ENCODE results near the gene DYNLT2B.
"Not testable (repeated sequence)": the region's sequence is repeated elsewhere in the genome, so short reads cannot be mapped to it uniquely, and the experiment has no call there.

DYNLT2B gene

DNA sequence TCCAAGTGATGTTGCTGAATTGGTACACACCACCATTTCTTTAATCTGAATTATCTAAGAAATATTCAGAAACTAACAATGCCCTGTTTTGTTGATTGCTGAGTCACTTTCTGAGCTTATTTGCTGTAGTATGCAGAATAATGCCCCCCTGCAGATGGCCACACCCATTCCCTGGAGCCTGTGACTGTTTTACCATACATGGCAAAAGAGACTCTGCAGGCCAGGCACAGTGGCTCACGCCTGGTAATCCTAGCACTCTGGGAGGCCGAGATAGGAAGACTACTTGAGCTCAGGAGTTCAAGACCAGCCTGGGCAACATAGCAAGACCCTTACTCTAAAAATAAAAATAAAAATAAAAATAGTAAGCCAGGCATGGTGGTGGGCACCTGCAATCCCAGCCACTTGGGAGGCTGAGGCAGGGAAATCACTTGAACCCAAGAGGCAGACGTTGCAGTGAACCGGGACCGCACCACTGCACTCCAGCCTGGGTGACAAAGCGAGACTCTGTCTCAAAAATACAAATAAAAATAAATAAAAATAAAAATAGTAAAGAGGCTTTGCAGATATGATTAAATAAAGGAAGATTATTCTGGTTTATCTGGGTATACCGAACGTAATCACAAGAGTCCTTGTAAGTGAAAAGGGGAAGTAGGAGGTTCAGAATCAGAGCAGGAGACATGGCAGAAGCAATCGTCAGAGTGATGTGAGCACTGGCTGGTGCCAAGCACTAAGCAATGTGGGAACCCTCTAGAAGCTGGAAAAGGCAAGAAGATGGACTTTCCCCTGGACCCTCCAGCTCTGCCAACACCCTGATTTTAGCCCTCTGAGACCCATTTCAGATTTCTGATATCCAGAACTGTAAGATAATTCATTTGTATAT is 49.5 kb downstream of the DYNLT2B start:
- DNase-seq: no peak

DNA sequence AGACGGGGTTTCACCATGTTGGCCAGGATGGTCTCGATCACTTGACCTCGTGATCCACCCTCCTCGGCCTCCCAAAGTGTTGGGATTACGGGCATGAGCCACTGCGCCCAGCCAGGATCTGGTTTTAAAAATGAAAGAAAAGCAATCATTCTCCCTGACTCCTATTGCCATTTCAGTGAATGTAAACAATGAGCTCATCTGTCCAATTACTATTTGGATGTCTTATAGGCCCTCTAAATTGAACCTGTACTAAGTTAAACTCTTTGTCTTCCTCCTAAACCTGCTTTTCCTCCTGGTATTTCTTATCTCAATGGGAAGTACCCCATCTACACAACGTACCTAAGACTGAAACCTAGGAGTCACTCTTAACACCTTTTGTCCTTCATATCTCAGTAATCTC is 54.2 kb downstream of the DYNLT2B start:
- DNase-seq: no peak

DNA sequence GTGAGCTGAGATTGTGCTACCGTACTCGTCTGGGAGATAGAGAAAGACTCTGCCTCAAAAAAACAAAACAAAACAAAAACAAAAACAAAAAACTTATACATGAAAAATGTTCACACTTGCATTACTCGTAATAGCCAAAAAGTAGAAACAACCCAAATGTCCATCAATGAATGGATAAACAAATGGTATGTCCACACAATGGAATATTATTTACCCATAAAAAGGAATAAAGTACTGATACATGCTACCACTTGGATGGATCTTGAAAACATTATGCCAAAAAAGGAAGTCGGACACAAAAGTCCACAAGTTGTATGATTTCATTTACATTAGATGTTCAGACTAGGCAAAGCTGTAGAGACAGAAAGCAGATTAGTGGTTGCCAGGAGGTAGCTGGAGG is 57.3 kb downstream of the DYNLT2B start:
- no peak for DNase-seq

DNA sequence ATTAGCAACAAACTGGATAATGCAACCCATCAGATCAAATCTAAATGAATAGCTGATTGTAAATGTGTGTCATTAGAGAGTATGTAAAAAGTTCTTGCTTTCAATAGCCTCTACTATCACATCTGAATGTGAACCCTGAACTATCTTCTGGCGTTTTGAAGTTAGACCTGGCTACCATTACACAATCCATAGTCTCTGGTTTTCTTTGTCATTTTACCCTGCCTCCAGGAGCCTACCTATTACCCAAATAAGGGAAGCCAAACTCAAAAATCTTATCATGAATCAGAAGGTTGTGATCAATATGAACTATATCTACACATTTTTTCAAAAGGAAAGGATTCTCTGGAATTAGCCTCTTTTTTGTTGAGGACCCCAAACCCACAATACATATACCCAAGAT is 62.3 kb downstream of the DYNLT2B start:
- no peak for DNase-seq

DNA sequence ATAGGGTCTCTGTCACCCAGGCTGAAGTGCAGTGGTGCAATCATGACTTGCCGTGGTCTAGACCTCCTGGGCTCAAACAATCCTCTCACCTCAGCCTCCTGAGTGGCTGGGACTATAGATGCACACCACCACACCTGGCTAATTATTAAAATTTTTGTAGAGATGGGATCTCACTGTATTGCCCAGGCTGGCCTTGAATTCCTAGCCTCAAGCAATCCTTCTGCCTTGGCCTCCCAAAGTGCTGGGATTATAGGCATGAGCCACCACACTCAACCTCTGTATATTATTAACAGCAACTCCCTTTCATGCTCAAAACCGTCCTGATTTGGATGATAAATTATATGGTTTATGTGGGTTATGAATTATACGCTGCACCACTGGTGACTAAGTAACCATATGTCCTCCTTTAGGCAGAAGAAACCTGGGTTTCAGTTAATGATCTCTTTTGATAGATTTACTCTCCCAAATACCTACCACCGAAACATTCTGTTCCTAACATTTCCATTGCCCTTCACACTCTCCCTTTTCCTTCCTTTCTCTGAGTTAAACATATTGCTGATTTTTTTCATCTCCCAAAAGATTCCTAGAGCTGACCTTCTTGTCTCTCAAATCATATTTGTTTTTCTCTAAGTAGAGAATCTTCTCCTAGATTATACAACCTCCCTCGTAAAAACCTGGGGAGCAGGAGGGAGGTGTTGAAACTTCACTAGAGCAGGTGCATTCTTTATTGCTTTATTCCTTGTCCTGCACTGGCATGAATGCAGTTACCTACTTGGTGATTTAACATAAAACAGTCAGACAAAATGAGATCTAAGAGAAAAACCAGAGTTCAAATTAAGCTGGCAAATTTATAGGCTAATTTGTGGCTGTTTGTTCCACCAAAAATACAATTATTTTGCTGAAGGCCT is 63.4 kb downstream of the DYNLT2B start:
- DNase-seq: no peak

DNA sequence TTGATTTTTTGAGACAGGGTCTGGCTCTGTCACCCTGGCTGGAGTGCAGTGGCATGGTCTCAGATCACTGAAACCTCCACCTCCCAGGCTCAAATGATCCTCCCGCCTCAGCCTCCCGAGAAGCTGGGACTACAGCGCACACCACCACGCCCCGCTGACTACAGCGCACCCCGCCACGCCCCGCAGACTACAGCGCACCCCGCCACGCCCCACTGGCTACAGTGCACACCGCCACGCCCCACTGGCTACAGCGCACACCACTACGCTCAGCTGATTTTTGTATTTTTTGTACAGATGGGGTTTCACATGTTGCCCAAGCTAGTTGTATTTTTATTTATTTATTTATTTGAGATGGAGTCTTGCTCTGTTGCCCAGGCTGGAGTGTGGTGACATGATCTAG is 66.1 kb downstream of the DYNLT2B start:
- DNase-seq: no peak

DNA sequence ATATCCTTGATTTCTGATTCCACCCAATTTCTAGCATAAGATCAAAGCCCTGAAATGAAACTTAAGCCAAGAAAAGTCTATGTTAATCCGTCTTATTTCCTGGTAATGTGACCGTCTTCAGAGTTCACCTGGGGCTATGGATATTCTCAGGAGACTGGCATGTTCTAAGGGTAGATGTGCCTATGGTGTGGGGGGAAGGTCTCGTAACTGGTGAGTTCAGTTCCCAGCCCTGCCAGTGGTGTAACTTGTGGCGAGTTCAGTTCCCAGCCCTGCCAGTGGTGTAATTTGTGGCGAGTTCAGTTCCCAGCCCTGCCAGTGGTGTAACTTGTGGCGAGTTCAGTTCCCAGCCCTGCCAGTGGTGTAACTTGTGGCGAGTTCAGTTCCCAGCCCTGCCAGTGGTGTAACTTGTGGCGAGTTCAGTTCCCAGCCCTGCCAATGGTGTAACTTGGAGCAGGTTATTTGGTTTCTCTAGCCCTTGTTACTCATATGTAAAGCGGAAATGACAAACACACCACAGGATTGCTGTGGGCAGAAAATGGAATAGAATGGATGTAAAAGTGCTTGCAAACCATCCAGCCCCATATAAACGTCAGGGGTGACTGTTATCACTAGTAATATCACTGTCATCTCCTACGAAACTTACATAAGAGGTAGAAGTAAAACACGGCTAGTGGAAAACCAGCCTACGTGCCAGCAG is 71.3 kb downstream of the DYNLT2B start:
- DNase-seq: no peak

DNA sequence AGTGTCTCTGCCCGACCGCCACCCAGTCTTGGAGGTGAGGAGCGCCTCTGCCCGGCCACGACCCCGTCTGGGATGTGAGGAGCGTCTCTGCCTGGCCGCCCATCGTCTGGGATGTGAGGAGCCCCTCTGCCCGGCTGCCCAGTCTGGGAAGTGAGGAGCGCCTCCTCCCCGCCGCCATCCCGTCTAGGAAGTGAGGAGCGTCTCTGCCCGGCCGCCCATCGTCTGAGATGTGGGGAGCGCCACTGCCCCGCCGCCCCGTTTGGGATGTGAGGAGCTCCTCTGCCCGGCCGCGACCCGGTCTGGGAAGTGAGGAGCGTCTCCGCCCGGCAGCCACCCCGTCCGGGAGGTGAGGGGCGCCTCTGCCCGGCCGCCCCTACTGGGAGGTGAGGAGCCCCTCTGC is 73.9 kb downstream of the DYNLT2B start:
- DNase-seq: not testable (repeated sequence)

DNA sequence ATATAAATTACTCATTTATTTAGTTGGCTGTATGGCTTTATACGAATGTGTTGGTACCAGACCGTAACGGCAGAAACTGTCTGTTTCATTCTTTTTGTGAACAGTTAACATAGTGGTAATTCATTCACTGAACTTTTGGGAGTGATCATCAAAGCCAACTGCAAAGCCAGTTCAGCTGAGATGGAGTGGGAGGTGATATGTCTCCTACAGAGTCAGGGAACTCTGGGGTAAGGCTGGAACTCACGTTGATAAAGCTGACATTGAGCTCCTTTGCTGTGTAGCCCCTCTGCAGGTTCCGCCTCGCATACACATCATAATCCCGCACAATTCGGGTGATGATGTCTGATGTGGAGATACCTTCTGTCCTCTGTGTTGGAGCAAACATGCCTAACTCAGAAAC is 76.3 kb downstream of the DYNLT2B start:
- no peak for DNase-seq

Data from activated T-cell treated with anti-CD3 and anti-CD28 coated beads for 4 hours (primary cell).